GM19099 (cell line): ENCODE data around the gene TOGARAM2.

Experiments
- POLR2A ChIP-seq: IDR thresholded peaks from 3 replicates; pipeline ENCODE4 v1.6.1; 2011; ENCODE audit warnings: low read depth; ENCODE audit not compliant: insufficient read length; ENCODE audit errors: extremely low read depth

Gene TOGARAM2

GRCh38 chr2:29021886-29022285, 40.8 kb downstream of the TOGARAM2 start:
- TF ChIP-seq POLR2A: no peak

GRCh38 chr2:29022679-29023078, 41.6 kb downstream of the TOGARAM2 start:
- TF ChIP-seq POLR2A: no peak

GRCh38 chr2:29023188-29023587, 42.1 kb downstream of the TOGARAM2 start:
- TF ChIP-seq POLR2A: no peak

GRCh38 chr2:29024882-29025430, 43.9 kb downstream of the TOGARAM2 start:
- TF ChIP-seq POLR2A: no peak

- no peak for TF ChIP-seq POLR2A
Measured at GRCh38 chr2:29025711-29026110, 44.6 kb downstream of the TOGARAM2 start.

- no peak for TF ChIP-seq POLR2A
Measured at GRCh38 chr2:29031046-29031445, 49.9 kb downstream of the TOGARAM2 start.

- TF ChIP-seq POLR2A: no peak
Measured at GRCh38 chr2:29032189-29032588, 51.1 kb downstream of the TOGARAM2 start.

- TF ChIP-seq POLR2A: no peak
Measured at GRCh38 chr2:29033172-29033571, 52.1 kb downstream of the TOGARAM2 start.

GRCh38 chr2:29033656-29034055, 52.6 kb downstream of the TOGARAM2 start:
- TF ChIP-seq POLR2A: no peak

- TF ChIP-seq POLR2A: no peak
Measured at GRCh38 chr2:29035016-29035745, 54.1 kb downstream of the TOGARAM2 start.

- TF ChIP-seq POLR2A: no peak
Measured at GRCh38 chr2:29039718-29040480, 58.8 kb downstream of the TOGARAM2 start.

- TF ChIP-seq POLR2A: no peak
Measured at GRCh38 chr2:29040552-29040951, 59.5 kb downstream of the TOGARAM2 start.

GRCh38 chr2:29041161-29041660, 60.1 kb downstream of the TOGARAM2 start:
- no peak for TF ChIP-seq POLR2A

GRCh38 chr2:29042561-29043075, 61.5 kb downstream of the TOGARAM2 start:
- no peak for TF ChIP-seq POLR2A

- no peak for TF ChIP-seq POLR2A
Measured at GRCh38 chr2:29044459-29044858, 63.4 kb downstream of the TOGARAM2 start.
